Caki2 (cell line): ENCODE results near the gene RHOG. TPM values are rescaled to one million over a fixed set of nuclear protein-coding genes. Genes with fewer than 3 reads are reported as not detected.
A peak's percentile ranks its signal among the peaks of the same experiment; 100 is the strongest.
"Not testable (repeated sequence)": the region's sequence is repeated elsewhere in the genome, so short reads cannot be mapped to it uniquely, and the experiment has no call there.

Experiments
- DNase-seq: peaks from one replicate; pipeline ENCODE4 v3.0.0-alpha.2; 2015; ENCODE audit warnings: low read depth
- in situ Hi-C: cut with HindIII; loops from 2 replicates; pipeline ENCODE4 v1.10.0; 2016; ENCODE audit warnings: low sequenced_read_pairs, low pct_unique_long_range_greater_than_20kb, mixed read lengths
- total RNA-seq: library from RNA; depleted of rRNA; stranded (reverse); fragments of >200 nt; shearing (Covaris generic); gene quantifications from 2 replicates; pipeline ENCODE4 v1.2.3, GENCODE V29; 2014; ENCODE audit warnings: low replicate concordance

RHOG gene
- total RNA-seq, 1 experiment from 2014 or later, result 9.3 TPM

GRCh38 chr11:3823762-3824506 lies 16.8 kb downstream of the RHOG start:
- DNase-seq, result no peak
- in situ Hi-C loops, result no loop called here

- in situ Hi-C loops, result no loop called here
- no peak for DNase-seq
Observed at GRCh38 chr11:3823303-3823702, 17.5 kb downstream of the RHOG start.

- DNase-seq, result no peak
- in situ Hi-C loops, result no loop called here
Observed at GRCh38 chr11:3822312-3822711, 18.4 kb downstream of the RHOG start.

- in situ Hi-C loops, result no loop called here
- no peak for DNase-seq
Observed at GRCh38 chr11:3820971-3821370, 19.8 kb downstream of the RHOG start.

- in situ Hi-C loops, result no loop called here
- DNase-seq, result no peak
Observed at GRCh38 chr11:3817181-3817800, 23.5 kb downstream of the RHOG start.

- DNase-seq, result no peak
- in situ Hi-C loops, result no loop called here
Observed at GRCh38 chr11:3816673-3817072, 24.1 kb downstream of the RHOG start.

- in situ Hi-C loops, result no loop called here
- no peak for DNase-seq
Observed at GRCh38 chr11:3815845-3816244, 24.9 kb downstream of the RHOG start.

- DNase-seq, in situ Hi-C loops: not testable (repeated sequence)
Observed at GRCh38 chr11:3814832-3815231, 25.9 kb downstream of the RHOG start.

- no peak for DNase-seq
- in situ Hi-C loops, result no loop called here
Observed at GRCh38 chr11:3810951-3811350, 29.8 kb downstream of the RHOG start.

- in situ Hi-C loops, result no loop called here
- DNase-seq, result no peak
Observed at GRCh38 chr11:3810446-3810845, 30.3 kb downstream of the RHOG start.

GRCh38 chr11:3809624-3809928 lies 31.2 kb downstream of the RHOG start:
- in situ Hi-C loops, result no loop called here

GRCh38 chr11:3808861-3809623 lies 31.7 kb downstream of the RHOG start:
- in situ Hi-C loops, result no loop called here
- peak; percentile 51 for DNase-seq

More at GRCh38 chr11:3809624-3809928, 31.2 kb downstream of the RHOG start:
- DNase-seq, result no peak

GRCh38 chr11:3807909-3808860 lies 32.6 kb downstream of the RHOG start, which contains the start of gene PGAP2:
PGAP2 (plus strand) TSS chr11:3808560; CDS start chr11:3811260, 2,700 bp downstream.
- in situ Hi-C loops, result no loop called here
- DNase-seq, result peak; percentile 66

- in situ Hi-C loops, result no loop called here
- DNase-seq, result peak; percentile 49
Observed at GRCh38 chr11:3803726-3804495, 36.8 kb downstream of the RHOG start.

- in situ Hi-C loops, result no loop called here
- DNase-seq, result peak; percentile 33
Observed at GRCh38 chr11:3802011-3802790, 38.6 kb downstream of the RHOG start.

- DNase-seq, result no peak
- in situ Hi-C loops, result loop anchor here (25.0 kb wide), 1 partner anchor 113 kb away; no protein-coding TSS in a partner anchor
Observed at GRCh38 chr11:3799873-3800272, 40.9 kb downstream of the RHOG start.

GRCh38 chr11:3799143-3799542 lies 41.6 kb downstream of the RHOG start:
- in situ Hi-C loops, result loop anchor here (25.0 kb wide), 1 partner anchor 112 kb away; no protein-coding TSS in a partner anchor
- no peak for DNase-seq
